Stimulated activated effector memory CD8-positive, alpha-beta T cell treated with anti-CD3 and anti-CD28 coated beads, Interleukin-12 subunit alpha, Interleukin-12 subunit beta, amount 100 ng/mL, for 72 hours (primary cell): ENCODE results near the gene SNX22.
A peak's percentile ranks its signal among the peaks of the same experiment; 100 is the strongest.

Source experiments
- ATAC-seq: fragments of 150-1000 bp; cut with Tn5 transposase; 2 replicates; pipeline ENCODE4 v1.10.0; 2021
- DNase-seq, 2 donors: peaks; one replicate each; pipeline ENCODE4 v3.0.0; 2021 to 2022; ENCODE audit warnings: low spot score in 2 of 2
- H3K27ac Mint-ChIP-seq: one replicate; pipeline ENCODE4 v1.8.0; 2022; ENCODE audit warnings: mild to moderate bottlenecking, mixed read lengths
- H3K36me3 Mint-ChIP-seq: one replicate; pipeline ENCODE4 v1.8.0; 2022; ENCODE audit warnings: mild to moderate bottlenecking, mixed read lengths
- H3K4me1 Mint-ChIP-seq: one replicate; pipeline ENCODE4 v1.8.0; 2022; ENCODE audit warnings: mixed read lengths
- H3K4me3 Mint-ChIP-seq: one replicate; pipeline ENCODE4 v1.8.0; 2022; ENCODE audit warnings: mild to moderate bottlenecking, mixed read lengths
- H3K9me3 Mint-ChIP-seq: one replicate; pipeline ENCODE4 v1.8.0; 2022; ENCODE audit warnings: mixed read lengths

The SNX22 gene

GRCh38 chr15:64125978-64126377, 25.6 kb upstream of the SNX22 start:
- H3K36me3 Mint-ChIP-seq: peaks cover 100% of the 10 kb centered on the region
- ATAC-seq (no peak), DNase-seq (no peak)
- H3K9me3 Mint-ChIP-seq: no peaks in the 10 kb centered on the region
- H3K27ac Mint-ChIP-seq: no peak overlapping the region
- H3K4me3 Mint-ChIP-seq: no peak overlapping the region
- H3K4me1 Mint-ChIP-seq: no peaks in the 10 kb centered on the region

GRCh38 chr15:64127521-64128270, 23.8 kb upstream of the SNX22 start:
- Mint-ChIP-seq H3K4me3 (no peak overlapping the region), H3K27ac (no peak overlapping the region), H3K9me3 (no peaks in the 10 kb centered on the region), H3K4me1 (no peaks in the 10 kb centered on the region), H3K36me3 (peaks cover 100% of the 10 kb centered on the region)
- DNase-seq (no peak), ATAC-seq (no peak)

GRCh38 chr15:64130159-64130558, 21.4 kb upstream of the SNX22 start:
- Mint-ChIP-seq H3K4me3 (no peak overlapping the region), H3K9me3 (no peaks in the 10 kb centered on the region), H3K4me1 (no peaks in the 10 kb centered on the region), H3K27ac (no peak overlapping the region), H3K36me3 (peaks cover 100% of the 10 kb centered on the region)
- no peak for ATAC-seq
- no peak for DNase-seq

GRCh38 chr15:64131547-64131946, 20.0 kb upstream of the SNX22 start:
- ATAC-seq: no peak
- DNase-seq: no peak
- H3K9me3 Mint-ChIP-seq: no peaks in the 10 kb centered on the region
- no peak overlapping the region for H3K27ac Mint-ChIP-seq
- H3K36me3 Mint-ChIP-seq: peaks cover 100% of the 10 kb centered on the region
- no peaks in the 10 kb centered on the region for H3K4me1 Mint-ChIP-seq
- no peak overlapping the region for H3K4me3 Mint-ChIP-seq

GRCh38 chr15:64132217-64132616, 19.3 kb upstream of the SNX22 start:
- H3K9me3 Mint-ChIP-seq: no peaks in the 10 kb centered on the region
- no peak for DNase-seq
- H3K4me3 Mint-ChIP-seq: no peak overlapping the region
- no peak for ATAC-seq
- H3K4me1 Mint-ChIP-seq: no peaks in the 10 kb centered on the region
- H3K27ac Mint-ChIP-seq: no peak overlapping the region
- H3K36me3 Mint-ChIP-seq: peaks cover 100% of the 10 kb centered on the region

GRCh38 chr15:64133623-64134344, 17.7 kb upstream of the SNX22 start:
- no peaks in the 10 kb centered on the region for H3K9me3 Mint-ChIP-seq
- ATAC-seq (no peak), DNase-seq (no peak)
- H3K4me3 Mint-ChIP-seq: no peak overlapping the region
- peaks cover 100% of the 10 kb centered on the region for H3K36me3 Mint-ChIP-seq
- H3K4me1 Mint-ChIP-seq: no peaks in the 10 kb centered on the region
- no peak overlapping the region for H3K27ac Mint-ChIP-seq

- no peak overlapping the region for H3K27ac Mint-ChIP-seq
- no peak overlapping the region for H3K4me3 Mint-ChIP-seq
- H3K36me3 Mint-ChIP-seq: peaks cover 96% of the 10 kb centered on the region
- H3K4me1 Mint-ChIP-seq: no peaks in the 10 kb centered on the region
- DNase-seq: no peak
- no peaks in the 10 kb centered on the region for H3K9me3 Mint-ChIP-seq
- ATAC-seq: no peak
These were observed 17.1 kb upstream of the SNX22 start for GRCh38 chr15:64134345-64134829.

- DNase-seq: no peak
- Mint-ChIP-seq H3K36me3 (peaks cover 90% of the 10 kb centered on the region), H3K4me3 (no peak overlapping the region), H3K27ac (peak overlapping the region; percentile 23), H3K4me1 (peaks cover 3% of the 10 kb centered on the region), H3K9me3 (no peaks in the 10 kb centered on the region)
- no peak for ATAC-seq
These were observed 15.2 kb upstream of the SNX22 start for GRCh38 chr15:64136347-64136746.

- peaks cover 12% of the 10 kb centered on the region for H3K4me1 Mint-ChIP-seq
- peaks cover 87% of the 10 kb centered on the region for H3K36me3 Mint-ChIP-seq
- ATAC-seq: no peak
These were observed 14.2 kb upstream of the SNX22 start for GRCh38 chr15:64137226-64137833.

GRCh38 chr15:64138331-64138941, 13.1 kb upstream of the SNX22 start:
- Mint-ChIP-seq H3K9me3 (no peaks in the 10 kb centered on the region), H3K4me1 (peaks cover 13% of the 10 kb centered on the region), H3K4me3 (no peak overlapping the region), H3K27ac (no peak overlapping the region), H3K36me3 (peaks cover 83% of the 10 kb centered on the region)
- ATAC-seq (no peak), DNase-seq (no peak)

More at GRCh38 chr15:64137226-64137833, 14.2 kb upstream of the SNX22 start:
- no peak for DNase-seq
- Mint-ChIP-seq H3K27ac (peak overlapping the region; percentile 23), H3K4me3 (no peak overlapping the region), H3K9me3 (no peaks in the 10 kb centered on the region)

GRCh38 chr15:64141798-64142512, 9.6 kb upstream of the SNX22 start:
- H3K9me3 Mint-ChIP-seq: no peaks in the 10 kb centered on the region
- DNase-seq: no peak
- H3K4me3 Mint-ChIP-seq: no peak overlapping the region
- peaks cover 13% of the 10 kb centered on the region for H3K4me1 Mint-ChIP-seq
- no peak for ATAC-seq
- peak overlapping the region; percentile 82 for H3K27ac Mint-ChIP-seq
- peaks cover 64% of the 10 kb centered on the region for H3K36me3 Mint-ChIP-seq

- ATAC-seq: no peak
- H3K9me3 Mint-ChIP-seq: no peaks in the 10 kb centered on the region
- peaks cover 13% of the 10 kb centered on the region for H3K4me1 Mint-ChIP-seq
- H3K27ac Mint-ChIP-seq: peak overlapping the region; percentile 27
- DNase-seq: no peak
- no peak overlapping the region for H3K4me3 Mint-ChIP-seq
- H3K36me3 Mint-ChIP-seq: peaks cover 50% of the 10 kb centered on the region
These were observed 8.3 kb upstream of the SNX22 start for GRCh38 chr15:64143276-64143675.

- H3K36me3 Mint-ChIP-seq: peaks cover 44% of the 10 kb centered on the region
- no peaks in the 10 kb centered on the region for H3K9me3 Mint-ChIP-seq
- no peak overlapping the region for H3K4me3 Mint-ChIP-seq
- DNase-seq (no peak), ATAC-seq (no peak)
- H3K27ac Mint-ChIP-seq: peak overlapping the region; percentile 48
- H3K4me1 Mint-ChIP-seq: peaks cover 13% of the 10 kb centered on the region
These were observed 7.4 kb upstream of the SNX22 start for GRCh38 chr15:64144192-64144564.

- peaks cover 18% of the 10 kb centered on the region for H3K4me1 Mint-ChIP-seq
- no peak overlapping the region for H3K4me3 Mint-ChIP-seq
- H3K36me3 Mint-ChIP-seq: peaks cover 44% of the 10 kb centered on the region
- H3K27ac Mint-ChIP-seq: peak overlapping the region; percentile 48
- ATAC-seq (peak; percentile 46), DNase-seq (no peak)
- no peaks in the 10 kb centered on the region for H3K9me3 Mint-ChIP-seq
These were observed 6.8 kb upstream of the SNX22 start for GRCh38 chr15:64144565-64145281.
